ENCODE measurements around the gene PKP4. TPM values are rescaled to one million over a fixed set of nuclear protein-coding genes. Genes with fewer than 3 reads are reported as not detected.

Gene PKP4
- total RNA-seq, 5 donors from 2014 or later (not counting 1 experiment from before 2014, with no cell fraction given) = 17.3 to 23.1 (median 20.3) TPM

- no peak overlapping the region for H3K27ac ChIP-seq (ENCODE audit: low read length)
- H3K4me3 ChIP-seq (ENCODE audit: control insufficient read depth in 1 of 2, extremely low read depth in 1 of 2, low read length in 1 of 2) = no peak overlapping the region
- H3K27ac Mint-ChIP-seq = no peak overlapping the region
- H3K9me3 ChIP-seq = no peaks in the 10 kb centered on the region
- no peaks in the 10 kb centered on the region for H3K4me1 Mint-ChIP-seq
- DNase-seq = no peak
- WGBS (ENCODE audit: insufficient coverage) = 100% methylated on average over 2 of the region's 3 CpGs
- no peaks in the 10 kb centered on the region for H3K27me3 Mint-ChIP-seq
- no peaks in the 10 kb centered on the region for H3K27me3 ChIP-seq (replicated peaks in 1 of 2; ENCODE audit: control insufficient read depth in 2 of 2, extremely low read depth in 1 of 2, insufficient read depth in 2 of 2, low read length in 1 of 2)
- H3K4me3 Mint-ChIP-seq = no peak overlapping the region
- no peaks in the 10 kb centered on the region for H3K4me1 ChIP-seq (ENCODE audit: control insufficient read depth in 1 of 2, extremely low read depth in 1 of 2, insufficient read depth in 2 of 2, low read length in 2 of 2)
- H3K9me3 Mint-ChIP-seq = peaks cover 0 to 23% (median 17%) of the 10 kb centered on the region in 3 donors
- ATAC-seq (replicated peaks in 1 of 4) = no peak
- CTCF ChIA-PET = no interaction called here
- no peaks in the 10 kb centered on the region for H3K36me3 ChIP-seq (ENCODE audit: control insufficient read depth in 2 of 2, extremely low read depth in 1 of 2, insufficient read depth in 1 of 2, low read length in 1 of 2)
- H3K36me3 Mint-ChIP-seq = peaks cover 28% of the 10 kb centered on the region
- POLR2A ChIA-PET = no interaction called here
These were observed 114.1 kb downstream of the PKP4 start for GRCh38 chr2:158570869-158571268.

- Histone ChIP-seq H3K27ac (ENCODE audit: low read length) (no peak overlapping the region), H3K36me3 (ENCODE audit: control insufficient read depth in 2 of 2, extremely low read depth in 1 of 2, insufficient read depth in 1 of 2, low read length in 1 of 2) (no peaks in the 10 kb centered on the region), H3K27me3 (replicated peaks in 1 of 2; ENCODE audit: control insufficient read depth in 2 of 2, extremely low read depth in 1 of 2, insufficient read depth in 2 of 2, low read length in 1 of 2) (no peaks in the 10 kb centered on the region), H3K4me1 (ENCODE audit: control insufficient read depth in 1 of 2, extremely low read depth in 1 of 2, insufficient read depth in 2 of 2, low read length in 2 of 2) (no peaks in the 10 kb centered on the region), H3K4me3 (ENCODE audit: control insufficient read depth in 1 of 2, extremely low read depth in 1 of 2, low read length in 1 of 2) (no peak overlapping the region), H3K9me3 (no peaks in the 10 kb centered on the region)
- CTCF ChIA-PET = no interaction called here
- DNase-seq (no peak), ATAC-seq (replicated peaks in 1 of 4) (no peak)
- H3K27ac Mint-ChIP-seq = no peak overlapping the region
- WGBS (ENCODE audit: insufficient coverage) = 100% methylated on average over 1 of the region's 1 CpG
- peaks cover 0 to 23% (median 12%) of the 10 kb centered on the region in 3 donors for H3K9me3 Mint-ChIP-seq
- no peaks in the 10 kb centered on the region for H3K4me1 Mint-ChIP-seq
- H3K36me3 Mint-ChIP-seq = peaks cover 27% of the 10 kb centered on the region
- no peaks in the 10 kb centered on the region for H3K27me3 Mint-ChIP-seq
- POLR2A ChIA-PET = no interaction called here
- H3K4me3 Mint-ChIP-seq = no peak overlapping the region
These were observed 117.0 kb downstream of the PKP4 start for GRCh38 chr2:158573739-158574138.

DNA sequence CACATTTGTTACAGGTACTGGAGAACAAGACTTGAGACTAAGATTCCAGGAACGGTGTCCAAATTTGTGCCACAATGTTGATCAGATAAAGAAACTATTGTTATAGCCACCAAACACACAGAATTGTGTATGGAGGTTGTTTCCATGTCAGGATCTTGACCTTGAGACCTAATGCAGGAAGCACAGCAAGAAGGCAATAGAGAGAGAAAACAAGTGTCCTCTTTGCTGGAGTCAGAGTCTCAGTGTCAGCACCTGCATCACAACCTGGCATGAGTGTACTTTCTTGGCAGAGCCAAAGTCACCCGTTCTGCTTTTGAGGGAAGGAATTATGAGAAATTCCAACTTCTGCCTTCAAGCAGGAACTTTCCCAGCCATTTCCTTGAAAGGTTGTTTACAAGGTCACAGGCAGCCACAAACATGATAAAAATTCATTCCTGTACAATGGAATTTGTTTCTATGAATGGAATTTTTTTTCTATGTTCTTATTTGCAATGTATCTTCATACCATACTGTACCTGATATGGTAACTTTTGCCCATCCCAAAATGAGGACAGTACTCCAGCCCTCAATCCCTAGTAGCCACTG lies 118.4 kb downstream of the PKP4 start:
- Mint-ChIP-seq H3K36me3 (peaks cover 31% of the 10 kb centered on the region), H3K4me1 (no peaks in the 10 kb centered on the region), H3K9me3 (peaks cover 0 to 23% (median 12%) of the 10 kb centered on the region in 3 donors), H3K27me3 (no peaks in the 10 kb centered on the region), H3K27ac (no peak overlapping the region), H3K4me3 (no peak overlapping the region)
- Histone ChIP-seq H3K9me3 (no peaks in the 10 kb centered on the region), H3K4me3 (ENCODE audit: control insufficient read depth in 1 of 2, extremely low read depth in 1 of 2, low read length in 1 of 2) (no peak overlapping the region), H3K36me3 (ENCODE audit: control insufficient read depth in 2 of 2, extremely low read depth in 1 of 2, insufficient read depth in 1 of 2, low read length in 1 of 2) (no peaks in the 10 kb centered on the region), H3K27ac (ENCODE audit: low read length) (no peak overlapping the region), H3K4me1 (ENCODE audit: control insufficient read depth in 1 of 2, extremely low read depth in 1 of 2, insufficient read depth in 2 of 2, low read length in 2 of 2) (no peaks in the 10 kb centered on the region), H3K27me3 (replicated peaks in 1 of 2; ENCODE audit: control insufficient read depth in 2 of 2, extremely low read depth in 1 of 2, insufficient read depth in 2 of 2, low read length in 1 of 2) (no peaks in the 10 kb centered on the region)
- DNase-seq (no peak), ATAC-seq (replicated peaks in 1 of 4) (no peak)
- ChIA-PET CTCF (no interaction called here), POLR2A (no interaction called here)
- WGBS (ENCODE audit: insufficient coverage) = no CpG with 5 or more reads among the region's 2 CpGs

GRCh38 chr2:158577141-158577540 lies 120.4 kb downstream of the PKP4 start:
- Mint-ChIP-seq H3K27me3 (no peaks in the 10 kb centered on the region), H3K4me3 (no peak overlapping the region), H3K9me3 (peaks cover 0 to 7% (median 0%) of the 10 kb centered on the region in 3 donors), H3K27ac (no peak overlapping the region), H3K36me3 (peaks cover 27% of the 10 kb centered on the region), H3K4me1 (no peaks in the 10 kb centered on the region)
- Histone ChIP-seq H3K27me3 (replicated peaks in 1 of 2; ENCODE audit: control insufficient read depth in 2 of 2, extremely low read depth in 1 of 2, insufficient read depth in 2 of 2, low read length in 1 of 2) (no peaks in the 10 kb centered on the region), H3K36me3 (ENCODE audit: control insufficient read depth in 2 of 2, extremely low read depth in 1 of 2, insufficient read depth in 1 of 2, low read length in 1 of 2) (no peaks in the 10 kb centered on the region), H3K4me3 (ENCODE audit: control insufficient read depth in 1 of 2, extremely low read depth in 1 of 2, low read length in 1 of 2) (no peak overlapping the region), H3K4me1 (ENCODE audit: control insufficient read depth in 1 of 2, extremely low read depth in 1 of 2, insufficient read depth in 2 of 2, low read length in 2 of 2) (no peaks in the 10 kb centered on the region), H3K27ac (ENCODE audit: low read length) (no peak overlapping the region), H3K9me3 (no peaks in the 10 kb centered on the region)
- ChIA-PET CTCF (interaction anchor here in 1 of 2 donors (0.6 kb wide), 1 partner anchor 14 kb away, joined by 3 read pairs; no protein-coding TSS in a partner anchor), POLR2A (no interaction called here)
- no peak for ATAC-seq (replicated peaks in 1 of 4)
- no peak for DNase-seq
- no CpG with 5 or more reads among the region's 5 CpGs for WGBS (ENCODE audit: insufficient coverage)

DNA sequence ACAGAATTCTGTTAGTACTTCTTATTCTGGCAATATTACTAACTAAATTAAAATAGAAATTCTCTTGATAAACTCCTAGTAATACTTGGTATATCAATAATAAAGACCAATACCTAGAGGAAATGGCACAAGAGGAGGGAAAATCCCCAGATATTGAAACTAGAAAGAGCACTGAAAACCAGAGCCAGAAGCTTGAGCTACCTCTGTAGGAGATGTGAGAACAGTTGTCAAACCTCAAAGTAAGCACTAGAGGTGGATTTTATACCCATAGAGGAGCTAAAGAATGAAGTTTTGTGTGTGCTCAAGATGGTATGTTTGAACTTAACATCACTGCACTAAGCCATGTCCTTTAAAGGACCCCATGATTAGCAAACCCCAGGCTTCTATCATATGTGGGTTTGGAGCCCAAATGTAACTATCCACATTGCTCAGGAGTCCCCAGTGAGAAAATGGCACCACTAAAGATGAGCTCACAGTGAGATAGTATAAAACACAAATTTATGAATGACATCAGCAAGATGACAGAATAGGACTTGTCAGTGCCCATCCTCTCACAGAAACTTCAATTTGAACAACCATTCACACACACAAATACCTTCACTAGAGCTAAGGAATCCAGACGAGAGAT lies 122.1 kb downstream of the PKP4 start:
- H3K27me3 ChIP-seq (replicated peaks in 1 of 2; ENCODE audit: control insufficient read depth in 2 of 2, extremely low read depth in 1 of 2, insufficient read depth in 2 of 2, low read length in 1 of 2) = no peaks in the 10 kb centered on the region

GRCh38 chr2:158579928-158580327 lies 123.2 kb downstream of the PKP4 start:
- CTCF ChIA-PET = no interaction called here
- H3K36me3 Mint-ChIP-seq = peaks cover 22% of the 10 kb centered on the region

More for the DNA sequence above, 122.1 kb downstream of the PKP4 start:
- Mint-ChIP-seq H3K36me3 (peaks cover 22% of the 10 kb centered on the region), H3K27ac (no peak overlapping the region), H3K9me3 (no peaks in the 10 kb centered on the region), H3K4me1 (no peaks in the 10 kb centered on the region), H3K4me3 (no peak overlapping the region), H3K27me3 (no peaks in the 10 kb centered on the region)
- ATAC-seq (replicated peaks in 1 of 4) (no peak), DNase-seq (no peak)
- POLR2A ChIA-PET = no interaction called here
- CTCF ChIA-PET = no interaction called here
- no CpG with 5 or more reads among the region's 1 CpG for WGBS (ENCODE audit: insufficient coverage)
- no peak overlapping the region for H3K4me3 ChIP-seq (ENCODE audit: control insufficient read depth in 1 of 2, extremely low read depth in 1 of 2, low read length in 1 of 2)
- no peak overlapping the region for H3K27ac ChIP-seq (ENCODE audit: low read length)
- no peaks in the 10 kb centered on the region for H3K36me3 ChIP-seq (ENCODE audit: control insufficient read depth in 2 of 2, extremely low read depth in 1 of 2, insufficient read depth in 1 of 2, low read length in 1 of 2)
- H3K4me1 ChIP-seq (ENCODE audit: control insufficient read depth in 1 of 2, extremely low read depth in 1 of 2, insufficient read depth in 2 of 2, low read length in 2 of 2) = no peaks in the 10 kb centered on the region
- H3K9me3 ChIP-seq = no peaks in the 10 kb centered on the region

More at GRCh38 chr2:158579928-158580327, 123.2 kb downstream of the PKP4 start:
- Mint-ChIP-seq H3K27me3 (no peaks in the 10 kb centered on the region), H3K27ac (no peak overlapping the region), H3K4me3 (no peak overlapping the region), H3K9me3 (no peaks in the 10 kb centered on the region), H3K4me1 (no peaks in the 10 kb centered on the region)
- Histone ChIP-seq H3K36me3 (ENCODE audit: control insufficient read depth in 2 of 2, extremely low read depth in 1 of 2, insufficient read depth in 1 of 2, low read length in 1 of 2) (no peaks in the 10 kb centered on the region), H3K4me3 (ENCODE audit: control insufficient read depth in 1 of 2, extremely low read depth in 1 of 2, low read length in 1 of 2) (no peak overlapping the region), H3K27ac (ENCODE audit: low read length) (no peak overlapping the region), H3K27me3 (replicated peaks in 1 of 2; ENCODE audit: control insufficient read depth in 2 of 2, extremely low read depth in 1 of 2, insufficient read depth in 2 of 2, low read length in 1 of 2) (no peaks in the 10 kb centered on the region), H3K4me1 (ENCODE audit: control insufficient read depth in 1 of 2, extremely low read depth in 1 of 2, insufficient read depth in 2 of 2, low read length in 2 of 2) (no peaks in the 10 kb centered on the region), H3K9me3 (no peaks in the 10 kb centered on the region)
- POLR2A ChIA-PET = no interaction called here
- 95% methylated on average over 2 of the region's 2 CpGs for WGBS (ENCODE audit: insufficient coverage)
- ATAC-seq (replicated peaks in 1 of 4) (no peak), DNase-seq (no peak)

Data from T-cell (primary cell).